Measurements from ENCODE around the gene EHD3.
A peak's percentile ranks its signal among the peaks of the same experiment; 100 is the strongest.

The EHD3 gene

DNA sequence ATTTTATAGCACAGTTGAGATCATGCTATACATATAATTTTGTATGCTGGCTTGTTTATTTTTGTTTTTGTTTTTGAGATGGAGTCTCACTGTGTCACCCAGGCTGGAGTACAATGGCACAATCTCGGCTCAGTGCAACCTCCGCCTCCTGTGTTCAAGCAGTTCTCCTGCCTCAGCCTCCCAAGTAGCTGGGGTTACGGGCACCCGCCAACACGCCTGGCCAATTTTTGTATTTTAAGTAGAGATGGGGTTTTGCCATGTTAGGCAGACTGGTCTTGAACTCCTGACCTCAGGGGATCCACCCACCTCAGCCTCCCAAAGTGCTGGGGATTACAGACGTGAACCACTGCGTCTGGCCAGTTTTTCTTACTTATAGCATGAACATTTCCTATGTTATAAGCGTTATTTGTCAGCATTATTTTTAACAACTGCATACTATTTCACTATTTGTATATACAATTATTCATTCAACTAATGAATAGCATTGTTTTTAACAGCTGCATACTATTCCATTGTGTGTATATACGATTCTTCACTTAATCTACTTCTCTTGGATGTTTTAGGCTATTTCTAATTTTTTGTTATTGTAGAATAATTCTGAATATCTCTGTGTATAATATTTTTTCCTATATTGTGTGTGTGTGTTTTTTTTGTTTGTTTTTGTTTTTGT is 3.5 kb downstream of the EHD3 start:
- DNase-seq (ENCODE audit: low read depth), result no peak

- DNase-seq (ENCODE audit: low read depth), result no peak
Measured at GRCh38 chr2:31238126-31238905, 4.4 kb downstream of the EHD3 start.

GRCh38 chr2:31238906-31239592 is 5.1 kb downstream of the EHD3 start:
- DNase-seq (ENCODE audit: low read depth), result no peak

- peak; percentile 52 for DNase-seq (ENCODE audit: low read depth)
Measured at GRCh38 chr2:31239593-31240177, 5.7 kb downstream of the EHD3 start.

GRCh38 chr2:31240381-31241365 is 6.7 kb downstream of the EHD3 start:
- no peak for DNase-seq (ENCODE audit: low read depth)

DNA sequence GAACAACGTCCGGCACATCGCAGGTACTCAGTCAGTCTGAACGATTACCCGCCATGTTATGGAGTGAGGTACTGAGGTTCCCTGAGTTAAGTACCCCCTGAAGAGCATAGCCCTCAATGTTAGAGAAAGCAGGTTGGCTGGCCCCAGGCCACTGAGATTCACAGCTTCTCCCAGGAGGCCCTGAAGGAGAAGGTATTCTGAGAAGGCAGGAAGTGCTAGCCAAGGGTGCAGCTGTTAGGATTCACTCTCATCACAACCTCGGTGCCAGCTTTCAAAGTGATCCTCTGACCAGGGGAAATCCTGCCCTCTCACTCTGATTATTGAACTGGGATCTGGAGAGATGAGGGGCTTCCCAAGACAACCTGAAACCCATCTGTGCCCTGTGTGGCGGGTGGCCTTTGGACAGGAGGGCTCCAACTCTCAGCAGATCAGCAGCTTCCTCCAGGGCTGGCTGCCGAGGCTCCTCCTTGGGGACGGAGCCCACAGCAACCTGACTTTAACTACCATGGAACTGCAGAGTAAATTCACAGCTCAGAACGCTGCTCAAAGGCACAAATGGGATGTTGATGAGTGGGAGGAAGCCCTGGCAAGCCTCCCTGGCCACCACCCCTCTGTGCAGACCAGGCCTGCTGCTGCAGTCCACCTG is 7.8 kb downstream of the EHD3 start:
- no peak for DNase-seq (ENCODE audit: low read depth)

- no peak for DNase-seq (ENCODE audit: low read depth)
Measured at GRCh38 chr2:31243053-31243452, 9.1 kb downstream of the EHD3 start.

- no peak for DNase-seq (ENCODE audit: low read depth)
Measured at GRCh38 chr2:31244101-31244500, 10.1 kb downstream of the EHD3 start.

DNA sequence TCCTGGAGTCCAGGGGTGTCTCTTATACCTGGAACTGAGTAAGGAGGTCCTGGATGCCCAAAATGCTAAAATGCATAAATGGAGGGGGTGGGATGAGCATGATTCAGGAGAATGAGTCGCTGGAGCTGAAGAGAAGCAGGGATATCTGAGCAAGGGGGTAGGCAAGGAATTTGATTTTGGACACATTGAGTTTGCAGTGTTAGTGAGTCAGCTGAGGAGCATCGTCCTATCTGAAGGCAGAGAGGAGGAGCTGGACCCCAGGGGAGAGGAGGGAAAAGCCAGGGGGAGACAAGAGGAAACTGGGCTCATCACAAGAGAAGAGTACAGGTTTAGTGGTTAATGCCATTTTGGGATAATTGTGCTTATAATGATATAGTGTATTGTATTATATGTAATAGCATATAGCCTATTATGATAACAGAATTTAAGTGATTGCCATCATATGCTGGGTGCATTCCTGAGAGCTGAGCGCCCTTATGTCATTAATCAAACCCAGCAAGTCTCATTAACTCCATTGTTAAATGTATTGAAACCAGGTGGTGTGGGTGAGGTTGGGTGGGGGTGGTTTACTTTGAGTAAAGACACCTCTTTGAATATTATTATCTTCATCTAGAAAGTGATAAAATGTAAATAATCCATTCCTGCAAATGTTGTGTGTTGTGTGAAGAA is 12.4 kb downstream of the EHD3 start:
- DNase-seq (ENCODE audit: low read depth), result no peak

GRCh38 chr2:31247711-31248110 is 13.8 kb downstream of the EHD3 start:
- no peak for DNase-seq (ENCODE audit: low read depth)

GRCh38 chr2:31248139-31248538 is 14.2 kb downstream of the EHD3 start:
- DNase-seq (ENCODE audit: low read depth), result no peak

DNA sequence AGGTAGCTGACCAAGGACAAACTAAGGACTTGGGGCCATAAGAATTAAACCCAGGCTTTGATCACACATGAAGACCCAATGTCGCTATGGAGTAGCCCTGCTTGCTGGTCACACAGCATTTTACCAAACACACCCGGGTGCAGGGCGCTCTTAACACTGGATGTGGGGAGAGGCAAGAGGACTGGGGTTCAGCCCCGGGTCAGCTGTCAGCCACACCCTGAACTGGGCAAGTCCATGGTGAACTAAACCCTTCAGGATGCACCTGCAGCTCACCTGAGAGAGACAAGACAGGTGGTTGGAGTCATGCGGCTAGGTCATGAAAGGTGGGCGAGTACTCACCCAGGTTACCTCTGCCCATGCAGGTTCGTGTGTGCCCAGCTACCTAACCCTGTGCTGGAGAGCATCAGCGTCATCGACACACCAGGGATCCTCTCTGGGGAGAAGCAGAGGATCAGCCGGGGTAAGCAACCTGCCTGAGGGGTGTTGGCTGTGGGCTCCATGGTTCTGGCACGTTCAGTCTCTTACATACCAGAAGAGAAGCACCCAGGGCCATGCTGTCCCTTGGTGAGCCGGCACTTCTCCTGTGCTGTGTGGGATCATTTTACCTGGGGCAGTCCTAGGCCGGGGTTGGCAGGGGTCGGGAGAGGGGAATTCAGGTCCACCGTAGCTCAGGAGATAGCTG is 15.2 kb downstream of the EHD3 start:
- no peak for DNase-seq (ENCODE audit: low read depth)

- DNase-seq (ENCODE audit: low read depth), result no peak
Measured at GRCh38 chr2:31251018-31251417, 17.1 kb downstream of the EHD3 start.

GRCh38 chr2:31251851-31252250 is 17.9 kb downstream of the EHD3 start:
- no peak for DNase-seq (ENCODE audit: low read depth)

DNA sequence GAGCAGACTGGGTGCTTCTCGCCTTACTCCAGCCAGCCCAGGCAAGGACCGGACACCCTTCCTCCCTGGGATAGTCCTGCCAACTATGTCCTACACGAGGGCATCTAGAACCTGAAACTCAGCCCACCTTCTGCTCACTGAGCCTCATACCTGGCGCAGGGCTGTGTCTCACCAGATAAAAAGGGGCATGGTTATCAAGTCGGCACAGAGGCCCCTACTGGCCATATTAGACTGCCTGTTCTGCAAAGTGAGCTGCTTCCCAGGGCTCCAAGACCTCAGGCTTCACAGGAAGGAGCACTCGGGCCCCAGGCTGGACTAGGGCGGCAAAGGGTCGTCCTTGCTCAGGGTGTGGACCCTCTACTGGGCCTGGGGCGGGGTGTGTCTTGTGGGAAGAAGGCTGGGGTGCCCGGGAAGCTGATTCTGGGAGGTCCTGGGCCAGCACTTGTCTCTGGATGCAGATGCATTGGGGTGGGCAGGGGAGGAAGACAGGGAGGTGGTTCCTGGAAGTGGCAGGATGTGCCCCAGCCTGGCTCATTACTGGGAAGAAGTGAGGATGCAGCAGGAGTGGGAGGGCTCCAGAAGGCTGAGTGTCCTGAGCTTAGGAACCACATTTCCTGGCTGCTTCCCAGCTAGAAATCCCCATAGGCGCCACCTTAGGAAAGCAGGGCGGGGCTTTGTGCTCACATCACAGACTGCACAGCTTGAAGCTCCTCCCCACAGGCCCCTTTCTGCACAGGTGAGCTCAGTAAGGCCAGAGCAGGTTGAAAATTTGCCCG is 19.6 kb downstream of the EHD3 start:
- DNase-seq (ENCODE audit: low read depth), result no peak

DNA sequence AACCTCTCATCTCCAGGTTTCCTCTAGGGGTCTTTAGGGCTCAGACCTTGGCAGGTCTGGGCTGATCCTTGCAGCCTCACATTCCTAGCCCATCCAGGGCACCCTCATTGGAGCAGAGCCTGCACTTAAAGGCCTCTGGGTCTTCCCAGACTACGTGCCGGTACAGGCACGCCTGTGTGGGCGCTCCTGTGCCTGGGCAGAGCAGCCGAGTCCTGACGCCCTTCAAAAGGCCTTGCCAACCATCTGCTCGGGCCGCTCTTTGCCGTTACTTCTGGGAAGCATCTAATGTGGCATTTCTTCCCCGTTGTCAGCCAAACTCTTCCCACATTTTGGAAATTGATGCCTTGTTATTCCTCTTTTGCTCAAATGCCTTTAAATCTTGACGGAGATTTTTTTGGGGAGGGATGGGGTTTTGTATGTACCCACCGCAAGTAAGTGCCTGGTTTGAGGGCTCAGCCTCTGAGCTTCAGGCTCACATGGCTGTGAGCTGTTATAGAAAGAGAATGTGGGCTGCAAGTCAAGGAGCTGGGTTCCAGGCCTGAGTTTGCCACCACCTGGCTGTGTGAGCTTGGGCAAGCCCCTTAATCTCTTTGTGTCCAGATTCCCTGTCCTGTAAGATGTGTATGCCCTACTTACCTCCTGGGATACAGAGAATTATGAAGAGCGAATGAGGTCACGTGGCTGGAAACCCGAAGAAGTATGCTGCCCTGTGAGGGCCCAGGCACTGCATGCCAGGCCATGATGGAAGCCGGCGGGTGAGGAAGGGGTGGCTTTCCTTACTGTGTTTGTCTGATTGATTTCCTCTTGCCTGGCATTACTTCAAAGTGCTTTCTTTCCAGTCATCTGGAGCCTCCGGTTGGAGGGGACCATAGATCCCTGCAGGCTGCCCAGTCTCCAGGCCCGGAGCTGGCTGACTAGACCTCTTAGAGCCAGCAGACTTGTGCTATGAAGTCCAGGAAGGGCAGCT is 20.6 kb downstream of the EHD3 start:
- DNase-seq (ENCODE audit: low read depth), result no peak

- no peak for DNase-seq (ENCODE audit: low read depth)
Measured at GRCh38 chr2:31255911-31256571, 22.1 kb downstream of the EHD3 start.
